GM19351 (cell line): ENCODE results near the gene OR6C70.
"Not testable (repeated sequence)": the region's sequence is repeated elsewhere in the genome, so short reads cannot be mapped to it uniquely, and the experiment has no call there.

Experiments
- ATAC-seq: cut with Tn5 transposase; IDR thresholded peaks from one replicate; pipeline ENCODE4 v1.9.1; 2021; ENCODE audit warnings: mild to moderate bottlenecking, moderate library complexity; ENCODE audit not compliant: unreplicated experiment

The OR6C70 gene

GRCh38 chr12:55470088-55470829, at the start of gene OR6C70:
OR6C70 (minus strand) TSS chr12:55470138; CDS start chr12:55470138, 0 bp downstream.
- ATAC-seq = no peak

- no peak for ATAC-seq
Measured at GRCh38 chr12:55516391-55516790, 46.5 kb upstream of the OR6C70 start.

GRCh38 chr12:55515696-55516095, 45.8 kb upstream of the OR6C70 start:
- ATAC-seq = no peak

- ATAC-seq = no peak
Measured at GRCh38 chr12:55501601-55502000, 31.7 kb upstream of the OR6C70 start.

GRCh38 chr12:55499810-55500252, 29.9 kb upstream of the OR6C70 start:
- ATAC-seq = no peak

GRCh38 chr12:55499231-55499630, 29.3 kb upstream of the OR6C70 start:
- no peak for ATAC-seq

- no peak for ATAC-seq
Measured at GRCh38 chr12:55495490-55495889, 25.6 kb upstream of the OR6C70 start.

- no peak for ATAC-seq
Measured at GRCh38 chr12:55492078-55492477, 22.1 kb upstream of the OR6C70 start, which contains the start of gene OR6C68. OR6C68 (plus strand) TSS chr12:55492378; CDS start chr12:55492378, 0 bp downstream.

GRCh38 chr12:55484284-55484683, 14.3 kb upstream of the OR6C70 start:
- ATAC-seq = not testable (repeated sequence)

GRCh38 chr12:55479136-55479535, 9.2 kb upstream of the OR6C70 start:
- not testable (repeated sequence) for ATAC-seq

GRCh38 chr12:55472264-55472663, 2.3 kb upstream of the OR6C70 start:
- no peak for ATAC-seq

GRCh38 chr12:55469291-55469690, 647 bp downstream of the OR6C70 start:
- no peak for ATAC-seq

GRCh38 chr12:55467836-55468235, 2.1 kb downstream of the OR6C70 start:
- peak; percentile 94 for ATAC-seq

- not testable (repeated sequence) for ATAC-seq
Measured at GRCh38 chr12:55464926-55465325, 5.0 kb downstream of the OR6C70 start.

GRCh38 chr12:55448825-55449224, 21.1 kb downstream of the OR6C70 start:
- no peak for ATAC-seq

GRCh38 chr12:55446326-55446725, 23.6 kb downstream of the OR6C70 start:
- ATAC-seq = no peak

- ATAC-seq = no peak
Measured at GRCh38 chr12:55445357-55445756, 24.6 kb downstream of the OR6C70 start.

- no peak for ATAC-seq
Measured at GRCh38 chr12:55443776-55444175, 26.2 kb downstream of the OR6C70 start, which contains the start of gene OR6C2. OR6C2 (plus strand) TSS chr12:55444076; CDS start chr12:55452214, 8,138 bp downstream.

- not testable (repeated sequence) for ATAC-seq
Measured at GRCh38 chr12:55441233-55441632, 28.7 kb downstream of the OR6C70 start.

- ATAC-seq = no peak
Measured at GRCh38 chr12:55428331-55429243, 41.4 kb downstream of the OR6C70 start.

GRCh38 chr12:55425954-55426353, 44.0 kb downstream of the OR6C70 start, which contains the start of gene OR6C76:
OR6C76 (plus strand) TSS chr12:55426254; CDS start chr12:55426254, 0 bp downstream.
- no peak for ATAC-seq
